ENCODE measurements around the gene MED12L. TPM values are rescaled to one million over a fixed set of nuclear protein-coding genes. Genes with fewer than 3 reads are reported as not detected.

The MED12L gene
- total RNA-seq, 4 donors from 2014 or later, result 1.6 to 23.7 (median 4.0) TPM

- DNase-seq, result no peak
- 91 to 97% methylated on average over 2 of the region's 2 CpGs for WGBS, 2 donors
- H3K4me3 ChIP-seq (replicated peaks in 1 of 3), result no peak overlapping the region
- intact Hi-C loops (cut with DNase I), result no loop called here
- no peaks in the 10 kb centered on the region for H3K9me3 ChIP-seq
- H3K27ac ChIP-seq, result no peak overlapping the region
- no peak for TF ChIP-seq POLR2A (IDR thresholded peaks at IDR 0.05)
- TF ChIP-seq, protein P1, sequence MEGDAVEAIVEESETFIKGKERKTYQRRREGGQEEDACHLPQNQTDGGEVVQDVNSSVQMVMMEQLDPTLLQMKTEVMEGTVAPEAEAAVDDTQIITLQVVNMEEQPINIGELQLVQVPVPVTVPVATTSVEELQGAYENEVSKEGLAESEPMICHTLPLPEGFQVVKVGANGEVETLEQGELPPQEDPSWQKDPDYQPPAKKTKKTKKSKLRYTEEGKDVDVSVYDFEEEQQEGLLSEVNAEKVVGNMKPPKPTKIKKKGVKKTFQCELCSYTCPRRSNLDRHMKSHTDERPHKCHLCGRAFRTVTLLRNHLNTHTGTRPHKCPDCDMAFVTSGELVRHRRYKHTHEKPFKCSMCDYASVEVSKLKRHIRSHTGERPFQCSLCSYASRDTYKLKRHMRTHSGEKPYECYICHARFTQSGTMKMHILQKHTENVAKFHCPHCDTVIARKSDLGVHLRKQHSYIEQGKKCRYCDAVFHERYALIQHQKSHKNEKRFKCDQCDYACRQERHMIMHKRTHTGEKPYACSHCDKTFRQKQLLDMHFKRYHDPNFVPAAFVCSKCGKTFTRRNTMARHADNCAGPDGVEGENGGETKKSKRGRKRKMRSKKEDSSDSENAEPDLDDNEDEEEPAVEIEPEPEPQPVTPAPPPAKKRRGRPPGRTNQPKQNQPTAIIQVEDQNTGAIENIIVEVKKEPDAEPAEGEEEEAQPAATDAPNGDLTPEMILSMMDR (IDR thresholded peaks at IDR 0.05), result no peak
- H3K36me3 ChIP-seq, result no peaks in the 10 kb centered on the region
- no peaks in the 10 kb centered on the region for H3K27me3 ChIP-seq
- H3K4me1 ChIP-seq, result no peaks in the 10 kb centered on the region
Observed at GRCh38 chr3:151121016-151121415, 35.6 kb downstream of the MED12L start.

DNA sequence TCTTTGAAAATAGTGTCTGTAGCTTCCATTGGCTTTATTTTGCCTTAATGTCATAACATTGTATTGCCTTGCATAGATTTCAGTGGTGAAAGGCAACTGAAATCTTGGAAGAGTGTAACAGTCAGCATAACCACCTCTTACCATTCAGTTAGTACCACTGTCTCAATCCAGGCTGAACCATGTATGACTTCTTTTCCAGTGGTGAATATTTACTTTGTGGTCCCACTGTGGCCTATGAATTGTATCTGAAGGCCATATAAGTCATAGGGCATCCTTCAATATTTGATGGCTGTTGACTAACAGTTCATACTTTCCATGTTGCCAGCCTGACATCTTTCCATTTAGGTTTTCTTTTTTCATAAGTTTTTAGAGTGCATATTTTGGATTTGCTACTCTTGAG, 38.4 kb downstream of the MED12L start:
- Histone ChIP-seq H3K4me3 (replicated peaks in 1 of 3) (no peak overlapping the region), H3K36me3 (no peaks in the 10 kb centered on the region), H3K9me3 (no peaks in the 10 kb centered on the region), H3K27me3 (no peaks in the 10 kb centered on the region), H3K27ac (no peak overlapping the region), H3K4me1 (no peaks in the 10 kb centered on the region)
- no peak for DNase-seq
- TF ChIP-seq, protein P1 (IDR thresholded peaks at IDR 0.05), result no peak
- no peak for TF ChIP-seq POLR2A (IDR thresholded peaks at IDR 0.05)
- intact Hi-C loops (cut with DNase I), result no loop called here

DNA sequence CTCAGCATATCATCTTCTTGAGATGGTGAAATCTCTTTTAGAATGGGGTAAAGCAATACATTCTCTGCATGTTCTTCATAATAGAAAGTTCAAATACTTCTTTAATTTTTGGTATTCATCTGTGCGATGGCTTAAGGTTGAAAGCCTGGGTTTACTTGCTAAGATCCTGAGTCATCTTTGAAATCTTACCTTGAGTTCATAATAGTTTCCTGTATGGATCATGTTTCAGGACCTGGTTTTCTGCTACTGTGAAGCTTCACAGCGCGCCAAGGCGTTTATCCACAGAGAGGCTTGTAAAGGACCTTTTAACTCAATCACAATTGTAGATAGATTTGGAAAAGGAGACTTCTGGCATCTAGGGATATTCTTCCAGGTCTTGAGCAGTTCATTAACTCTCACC, 39.0 kb downstream of the MED12L start:
- H3K9me3 ChIP-seq, result no peaks in the 10 kb centered on the region
- TF ChIP-seq, protein P1 (IDR thresholded peaks at IDR 0.05), result no peak
- TF ChIP-seq POLR2A (IDR thresholded peaks at IDR 0.05), result no peak
- no peak overlapping the region for H3K4me3 ChIP-seq (replicated peaks in 1 of 3)
- intact Hi-C loops (cut with DNase I), result no loop called here
- WGBS, 2 donors, result 90% methylated on average over 4 of the region's 4 CpGs
- no peaks in the 10 kb centered on the region for H3K4me1 ChIP-seq
- no peaks in the 10 kb centered on the region for H3K36me3 ChIP-seq
- DNase-seq, result no peak
- H3K27me3 ChIP-seq, result no peaks in the 10 kb centered on the region
- no peak overlapping the region for H3K27ac ChIP-seq

GRCh38 chr3:151130428-151130827, 45.0 kb downstream of the MED12L start:
- DNase-seq, result no peak
- TF ChIP-seq, protein P1 (IDR thresholded peaks at IDR 0.05), result no peak
- TF ChIP-seq POLR2A (IDR thresholded peaks at IDR 0.05), result no peak
- Histone ChIP-seq H3K4me1 (no peaks in the 10 kb centered on the region), H3K36me3 (no peaks in the 10 kb centered on the region), H3K27me3 (no peaks in the 10 kb centered on the region), H3K4me3 (replicated peaks in 1 of 3) (no peak overlapping the region), H3K27ac (no peak overlapping the region), H3K9me3 (no peaks in the 10 kb centered on the region)
- intact Hi-C loops (cut with DNase I), result no loop called here
- 95% methylated on average over 8 of the region's 8 CpGs for WGBS, 2 donors

- 63 to 64% methylated on average over 3 of the region's 3 CpGs for WGBS, 2 donors
- no peak for TF ChIP-seq POLR2A (IDR thresholded peaks at IDR 0.05)
- TF ChIP-seq, protein P1 (IDR thresholded peaks at IDR 0.05), result no peak
- DNase-seq, result no peak
- intact Hi-C loops (cut with DNase I), result no loop called here
- no peaks in the 10 kb centered on the region for H3K9me3 ChIP-seq
- no peak overlapping the region for H3K4me3 ChIP-seq (replicated peaks in 1 of 3)
- H3K36me3 ChIP-seq, result no peaks in the 10 kb centered on the region
- no peak overlapping the region for H3K27ac ChIP-seq
- H3K4me1 ChIP-seq, result no peaks in the 10 kb centered on the region
- no peaks in the 10 kb centered on the region for H3K27me3 ChIP-seq
Observed at GRCh38 chr3:151133175-151133574, 47.7 kb downstream of the MED12L start.

Measured in thyroid gland (tissue), 4 donors.